ENCODE data around the gene CABP5.
"Not testable (repeated sequence)": the region's sequence is repeated elsewhere in the genome, so short reads cannot be mapped to it uniquely, and the experiment has no call there.

The CABP5 gene

DNA sequence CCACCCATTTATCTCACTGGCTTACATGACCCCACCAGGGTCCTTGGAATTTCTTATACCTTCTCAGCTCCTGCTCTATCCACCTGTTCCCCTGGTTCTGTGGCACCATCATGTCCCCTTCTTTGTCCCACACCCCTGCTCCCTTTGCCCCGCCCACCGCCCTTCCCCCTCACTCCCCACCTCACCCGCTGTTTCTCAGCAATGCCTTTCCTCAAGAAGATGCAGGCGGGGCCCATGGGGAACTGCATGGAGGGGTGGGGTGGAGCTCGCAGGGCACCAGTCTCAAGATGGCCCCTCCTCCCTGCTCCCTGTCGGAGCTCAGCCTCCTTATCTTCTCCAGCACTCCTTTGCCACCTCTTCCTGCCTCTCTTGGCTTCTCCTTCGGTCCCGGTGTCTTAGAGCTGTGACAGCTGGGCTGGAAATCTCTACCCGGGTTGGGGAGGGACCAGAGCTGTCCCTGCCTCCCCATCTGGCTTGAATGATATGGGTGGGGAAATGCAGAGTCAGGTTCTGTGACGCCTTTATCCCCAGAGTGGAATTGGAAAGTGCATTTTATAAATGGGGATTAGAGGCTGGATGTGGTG lies at the start of gene CABP5:
Gene CABP5, minus strand, starts transcription at position 405 of the 584 bp plus-strand sequence. Its CDS starts 157 bp downstream, at position 248.
- DNase-seq (ENCODE audit: low read depth), result no peak
- TF ChIP-seq, protein P1, sequence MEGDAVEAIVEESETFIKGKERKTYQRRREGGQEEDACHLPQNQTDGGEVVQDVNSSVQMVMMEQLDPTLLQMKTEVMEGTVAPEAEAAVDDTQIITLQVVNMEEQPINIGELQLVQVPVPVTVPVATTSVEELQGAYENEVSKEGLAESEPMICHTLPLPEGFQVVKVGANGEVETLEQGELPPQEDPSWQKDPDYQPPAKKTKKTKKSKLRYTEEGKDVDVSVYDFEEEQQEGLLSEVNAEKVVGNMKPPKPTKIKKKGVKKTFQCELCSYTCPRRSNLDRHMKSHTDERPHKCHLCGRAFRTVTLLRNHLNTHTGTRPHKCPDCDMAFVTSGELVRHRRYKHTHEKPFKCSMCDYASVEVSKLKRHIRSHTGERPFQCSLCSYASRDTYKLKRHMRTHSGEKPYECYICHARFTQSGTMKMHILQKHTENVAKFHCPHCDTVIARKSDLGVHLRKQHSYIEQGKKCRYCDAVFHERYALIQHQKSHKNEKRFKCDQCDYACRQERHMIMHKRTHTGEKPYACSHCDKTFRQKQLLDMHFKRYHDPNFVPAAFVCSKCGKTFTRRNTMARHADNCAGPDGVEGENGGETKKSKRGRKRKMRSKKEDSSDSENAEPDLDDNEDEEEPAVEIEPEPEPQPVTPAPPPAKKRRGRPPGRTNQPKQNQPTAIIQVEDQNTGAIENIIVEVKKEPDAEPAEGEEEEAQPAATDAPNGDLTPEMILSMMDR (IDR thresholded peaks at IDR 0.05; ENCODE audit: insufficient read depth, low read depth, low read length, missing control alignments), result no peak
- H3K4me3 ChIP-seq (ENCODE audit: low read depth, low read length), result no peak within 1 kb of the TSS

DNA sequence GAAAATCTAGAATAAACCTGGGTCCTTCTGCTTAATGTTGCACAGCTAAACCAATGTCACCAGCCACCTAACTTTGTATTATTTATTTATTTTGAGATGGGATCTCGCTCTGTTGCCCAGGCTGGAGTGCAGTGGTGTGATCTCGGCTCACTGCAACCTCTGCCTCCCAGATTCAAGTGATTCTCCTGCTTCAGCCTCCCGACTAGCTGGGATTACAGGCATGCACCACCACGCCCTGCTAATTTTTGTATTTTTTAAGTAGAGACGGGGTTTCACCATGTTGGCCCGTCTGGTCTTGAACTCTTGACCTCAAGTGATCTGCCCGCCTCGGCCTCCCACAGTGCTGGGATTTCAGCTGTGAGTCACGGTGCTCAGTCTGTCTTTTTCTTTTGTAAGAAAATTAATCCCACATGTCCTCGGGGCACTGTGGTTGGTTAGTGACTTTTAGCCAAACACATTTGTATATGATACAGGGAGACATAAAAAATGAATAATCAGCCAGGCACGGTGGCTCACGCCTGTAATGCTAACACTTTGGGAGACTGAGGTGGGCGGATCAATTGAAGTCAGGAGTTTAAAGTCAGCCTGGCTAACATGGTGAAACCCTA lies 47.3 kb upstream of the CABP5 start:
- DNase-seq (ENCODE audit: low read depth), result not testable (repeated sequence)

DNA sequence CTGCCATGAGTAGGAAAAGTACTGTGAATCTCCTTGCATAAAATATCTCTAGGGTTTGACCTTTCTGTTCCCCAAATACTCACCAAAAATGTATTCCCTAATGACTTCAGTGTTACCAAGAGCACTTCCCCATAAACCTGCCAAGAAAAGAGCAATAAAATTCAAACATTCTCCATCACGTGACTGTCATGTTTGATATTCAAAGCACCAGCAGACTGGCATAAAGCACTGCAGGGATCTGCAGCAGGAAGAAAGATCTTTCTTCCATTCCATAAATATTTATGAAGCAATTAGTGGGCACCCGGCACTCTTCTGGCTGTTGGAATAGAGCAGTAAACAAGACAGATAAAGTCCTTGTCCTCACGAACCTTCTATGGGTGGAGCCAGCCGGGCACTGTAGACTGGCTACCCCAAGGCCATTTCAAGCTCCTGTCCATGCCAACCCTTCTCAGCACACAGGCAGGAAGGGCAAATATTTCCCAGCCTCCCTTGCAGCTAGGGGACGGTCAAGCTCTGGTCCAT lies 46.5 kb upstream of the CABP5 start:
- TF ChIP-seq, protein P1 (IDR thresholded peaks at IDR 0.05; ENCODE audit: insufficient read depth, low read depth, low read length, missing control alignments), result no peak
- no peak overlapping the region for H3K4me3 ChIP-seq (ENCODE audit: low read depth, low read length)
- no peak for DNase-seq (ENCODE audit: low read depth)

More for the DNA sequence above, 47.3 kb upstream of the CABP5 start:
- H3K4me3 ChIP-seq (ENCODE audit: low read depth, low read length), result not testable (repeated sequence)

GRCh38 chr19:48088991-48089390 lies 45.1 kb upstream of the CABP5 start:
- H3K4me3 ChIP-seq (ENCODE audit: low read depth, low read length); DNase-seq (ENCODE audit: low read depth): not testable (repeated sequence)

DNA sequence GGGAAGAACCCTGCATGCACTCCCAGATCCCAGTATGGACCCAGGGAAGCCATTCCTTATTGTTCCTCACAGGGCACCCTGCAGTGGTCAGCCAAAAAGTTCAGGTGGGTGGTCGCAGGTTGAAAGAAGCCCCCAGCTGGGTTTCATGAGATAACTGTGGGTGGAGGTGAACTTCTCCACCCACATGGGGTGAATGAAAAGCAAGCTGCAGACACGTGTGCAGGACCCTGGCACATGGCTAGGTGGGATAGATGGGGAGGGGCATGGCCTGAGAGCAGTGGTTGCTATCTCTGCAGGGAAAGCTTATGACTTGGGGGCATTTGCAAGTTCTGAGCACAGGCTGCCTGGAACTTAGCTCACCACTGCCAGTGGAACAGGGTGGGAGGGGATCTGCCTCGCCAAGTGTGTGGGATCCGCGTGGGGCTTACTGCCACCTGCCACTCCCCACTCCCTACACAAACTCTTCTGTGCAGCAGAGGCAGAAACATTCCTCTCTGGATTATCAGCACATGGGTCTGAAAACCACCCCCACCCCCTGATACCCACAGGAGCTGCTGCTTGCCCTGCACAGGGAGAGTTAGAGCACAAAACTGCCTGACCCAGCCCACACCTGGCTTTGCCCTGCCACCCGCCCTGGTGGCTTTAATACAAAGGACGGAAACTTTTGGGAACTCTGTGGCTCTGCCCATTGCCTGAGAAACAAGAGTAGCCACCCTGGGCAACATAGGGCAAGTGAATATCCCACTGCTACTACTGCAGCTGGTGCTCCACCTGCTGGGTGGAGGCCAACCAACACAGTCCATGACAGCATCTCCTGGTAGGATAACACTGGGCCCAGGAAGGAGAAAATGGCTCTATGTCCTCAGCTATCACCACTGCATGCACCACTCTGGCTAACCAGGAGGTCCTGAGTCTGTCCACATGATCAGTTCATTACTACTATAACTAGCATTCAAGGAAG lies 42.3 kb upstream of the CABP5 start:
- no peak overlapping the region for H3K4me3 ChIP-seq (ENCODE audit: low read depth, low read length)
- TF ChIP-seq, protein P1 (IDR thresholded peaks at IDR 0.05; ENCODE audit: insufficient read depth, low read depth, low read length, missing control alignments), result no peak
- no peak for DNase-seq (ENCODE audit: low read depth)

- no peak overlapping the region for H3K4me3 ChIP-seq (ENCODE audit: low read depth, low read length)
- TF ChIP-seq, protein P1 (IDR thresholded peaks at IDR 0.05; ENCODE audit: insufficient read depth, low read depth, low read length, missing control alignments), result no peak
- no peak for DNase-seq (ENCODE audit: low read depth)
Measured at GRCh38 chr19:48085076-48085475, 41.2 kb upstream of the CABP5 start.

DNA sequence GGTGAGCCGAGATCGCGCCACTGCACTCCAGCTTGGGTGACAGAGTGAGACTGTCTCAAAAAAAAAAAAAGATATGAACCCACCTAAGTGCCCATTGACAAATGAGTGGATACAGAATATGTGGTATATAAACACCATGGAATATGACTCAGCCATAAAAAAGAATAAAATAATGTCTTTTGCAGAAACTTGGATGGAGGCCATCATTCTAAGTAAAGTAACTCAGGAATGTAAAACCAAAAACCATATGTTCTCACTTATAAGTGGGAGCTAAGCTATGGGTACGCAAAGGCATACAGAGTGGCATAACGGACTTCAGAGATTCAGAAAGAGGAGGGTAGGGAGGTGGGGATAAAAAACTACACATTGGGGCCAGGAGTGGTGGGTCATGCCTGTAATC lies 37.2 kb upstream of the CABP5 start:
- TF ChIP-seq, protein P1 (IDR thresholded peaks at IDR 0.05; ENCODE audit: insufficient read depth, low read depth, low read length, missing control alignments), result no peak
- no peak for DNase-seq (ENCODE audit: low read depth)
- no peak overlapping the region for H3K4me3 ChIP-seq (ENCODE audit: low read depth, low read length)

DNA sequence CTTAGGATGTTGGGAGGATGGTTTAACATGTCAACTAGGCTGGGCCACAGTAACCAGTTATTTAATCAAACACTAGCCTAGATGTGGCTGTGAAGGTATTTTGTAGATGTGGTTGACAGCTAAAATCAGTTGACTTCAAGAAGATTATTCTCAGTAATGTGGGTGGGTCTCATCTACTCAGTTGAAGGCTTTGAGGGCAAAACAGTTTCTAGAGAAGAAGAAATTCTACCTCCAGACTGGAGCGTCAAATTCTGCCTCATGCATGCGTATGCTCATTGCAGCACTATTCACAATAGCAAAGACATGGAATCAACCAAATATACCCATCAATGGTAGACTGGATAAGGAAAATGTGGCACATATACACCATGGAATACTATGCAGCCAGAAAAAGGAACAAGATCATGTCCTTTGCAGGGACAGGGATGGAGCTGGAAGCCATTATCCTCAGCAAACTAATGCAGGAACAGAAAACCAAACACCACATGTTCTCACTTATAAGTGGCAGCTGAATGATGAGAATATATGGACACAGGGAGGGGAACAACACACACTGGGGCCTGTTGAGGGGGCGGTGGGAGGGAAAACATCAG lies 26.4 kb upstream of the CABP5 start:
- not testable (repeated sequence) for DNase-seq (ENCODE audit: low read depth); H3K4me3 ChIP-seq (ENCODE audit: low read depth, low read length)
